Inflammatory macrophage treated with lipopolysaccharide for 1 hour (primary cell): Measurements from ENCODE around the gene RECQL5.
A peak's percentile ranks its signal among the peaks of the same experiment; 100 is the strongest.
"Not testable (repeated sequence)": the region's sequence is repeated elsewhere in the genome, so short reads cannot be mapped to it uniquely, and the experiment has no call there.

Source experiments
- DNase-seq, 2 donors: peaks; one replicate each; pipeline ENCODE4 v3.0.0-alpha.2; 2020 to 2022

The RECQL5 gene

GRCh38 chr17:75589919-75590303, 77.0 kb downstream of the RECQL5 start:
- no peak for DNase-seq

DNA sequence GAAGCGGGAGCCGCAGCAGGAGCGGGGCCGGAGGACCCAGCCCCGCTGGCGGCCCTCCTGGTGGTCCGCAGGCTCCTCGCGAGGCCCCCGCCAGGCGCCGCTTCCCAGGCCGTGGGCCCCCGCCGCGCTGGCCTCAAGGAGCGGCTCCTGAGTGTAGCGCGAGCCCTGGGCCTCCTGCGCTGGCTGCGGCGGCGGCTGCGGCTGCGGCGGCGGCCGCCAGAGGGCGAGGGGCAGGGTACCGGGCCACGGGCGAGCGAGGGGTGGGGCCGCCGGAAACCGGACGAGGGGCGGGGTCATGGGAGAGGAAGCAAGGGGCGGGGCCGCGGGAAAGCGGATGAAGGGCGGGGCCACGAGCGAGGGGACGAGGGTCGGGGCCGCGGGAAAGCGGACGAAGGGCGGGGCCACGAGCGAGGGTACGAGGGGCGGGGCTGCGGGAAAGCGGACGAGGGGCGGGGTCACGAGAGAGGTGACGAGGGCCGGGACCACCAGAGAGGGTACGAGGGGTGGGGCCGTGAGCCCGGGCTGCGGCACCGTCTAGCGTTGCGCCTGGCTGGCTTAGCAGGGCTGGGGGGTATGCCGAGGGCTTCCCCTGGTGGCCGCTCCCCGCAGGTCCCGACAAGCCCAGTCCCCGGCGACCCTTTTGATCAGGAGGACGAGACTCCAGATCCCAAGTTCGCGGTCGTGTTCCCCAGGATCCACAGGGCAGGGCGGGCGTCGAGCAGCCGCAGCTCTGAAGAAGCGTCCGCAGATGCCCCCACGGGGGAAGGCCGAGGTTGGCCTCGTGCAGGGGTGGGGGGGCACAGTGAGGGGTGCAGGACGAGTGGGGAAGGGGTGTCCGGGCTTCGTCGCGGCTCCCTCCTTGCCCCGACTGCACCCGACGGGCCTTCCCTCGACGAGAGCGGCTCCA, 77.7 kb downstream of the RECQL5 start:
- DNase-seq = peak; percentile 76 to 95

DNA sequence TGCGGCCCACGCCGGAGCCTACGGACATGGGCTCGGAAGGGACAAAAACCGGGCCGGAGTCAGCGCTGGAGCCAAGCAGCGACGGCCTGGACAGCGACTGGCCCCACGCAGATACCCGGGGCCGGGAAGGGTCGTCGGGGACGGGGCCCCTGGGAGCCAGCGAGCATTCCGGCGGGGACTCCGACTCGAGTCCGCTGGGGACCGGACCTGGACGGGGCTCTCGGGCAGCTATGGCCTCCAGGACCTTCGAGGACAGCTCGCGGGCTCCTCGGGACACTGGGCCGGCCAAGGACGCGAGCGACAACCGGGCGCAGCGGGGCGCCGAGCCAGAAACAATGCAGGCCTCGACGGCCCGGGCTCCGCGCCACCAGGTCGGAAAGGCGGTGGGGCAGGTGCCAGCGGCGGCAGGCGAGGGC, 78.3 kb downstream of the RECQL5 start:
- DNase-seq = peak in 1 of 2 donors; percentile 3

DNA sequence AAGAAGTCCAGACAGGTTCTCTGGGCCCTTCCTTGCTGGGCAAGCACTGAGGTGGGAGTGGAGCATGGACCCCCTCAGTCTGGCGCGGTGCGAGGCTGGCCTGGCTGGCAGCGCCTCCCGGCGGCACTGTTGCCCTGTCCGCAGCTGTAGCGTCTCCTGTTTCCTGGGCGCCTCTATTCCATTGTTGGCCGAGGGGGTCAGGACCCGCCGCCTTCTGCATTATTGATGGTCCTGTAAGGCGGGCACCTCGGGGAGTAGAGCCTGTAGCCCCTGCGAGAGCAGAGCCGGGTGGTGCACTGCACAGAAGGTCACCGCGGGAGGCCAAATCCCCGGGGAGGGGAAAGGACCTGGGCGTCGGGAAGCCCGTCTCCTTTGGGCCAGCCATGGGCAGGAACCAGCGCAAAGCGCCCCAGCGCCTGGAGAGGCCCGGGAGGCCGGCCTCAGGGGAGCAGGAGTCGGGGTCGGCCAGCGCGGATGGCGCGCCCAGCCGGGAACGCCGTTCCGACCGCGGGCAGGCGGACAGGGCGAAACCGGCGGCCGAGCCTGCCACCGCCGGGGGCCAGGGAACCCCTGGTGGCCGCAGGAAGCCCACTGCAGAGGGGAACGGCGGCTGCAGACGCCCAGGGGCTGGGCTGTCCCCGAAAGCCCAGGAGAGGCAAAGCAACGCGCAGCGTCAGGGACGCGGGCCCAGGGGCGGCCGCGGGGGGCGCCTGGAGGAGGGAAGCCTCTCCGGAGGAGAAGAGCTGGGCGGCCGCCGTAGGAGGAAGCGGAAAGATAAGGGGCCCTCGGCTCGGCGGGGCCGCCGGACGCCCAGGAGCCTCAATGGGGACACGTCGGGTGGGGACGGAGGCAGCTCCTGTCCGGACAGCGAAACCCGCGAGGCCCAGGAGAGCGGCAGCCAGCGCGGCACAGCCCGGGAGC, 79.0 kb downstream of the RECQL5 start, which contains the start of gene MYO15B:
MYO15B (plus strand) TSS at position 126 of the 921 bp plus-strand sequence; CDS start at position 384, 258 bp downstream.
- DNase-seq = peak; percentile 37 to 49

- no peak for DNase-seq
These were observed 82.1 kb downstream of the RECQL5 start for GRCh38 chr17:75584849-75585175.

DNA sequence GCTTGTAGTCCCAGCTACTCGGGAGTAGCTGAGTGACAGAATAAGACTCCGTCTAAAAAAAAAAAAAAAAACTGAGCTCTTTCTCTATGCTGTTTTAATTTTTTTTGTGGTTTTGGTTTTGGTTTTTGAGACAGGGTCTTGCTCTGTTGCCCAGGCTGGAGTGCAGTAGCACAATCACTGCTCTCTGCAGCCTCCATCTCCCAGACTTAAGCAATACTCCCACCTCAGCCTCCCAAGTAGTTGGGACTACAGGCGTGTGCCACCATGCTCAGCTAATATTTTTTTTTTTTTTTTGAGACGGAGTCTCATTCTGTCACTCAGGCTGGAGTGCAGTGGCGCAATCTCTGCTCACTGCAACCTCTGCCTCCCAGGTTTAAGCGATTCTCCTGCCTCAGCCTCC, 83.8 kb downstream of the RECQL5 start:
- DNase-seq = not testable (repeated sequence)

GRCh38 chr17:75581121-75581725, 85.7 kb downstream of the RECQL5 start:
- peak in 1 of 2 donors; percentile 18 for DNase-seq
